GM23338 (cell line): ENCODE results near the gene CALML3. TPM values are rescaled to one million over a fixed set of nuclear protein-coding genes. Genes with fewer than 3 reads are reported as not detected.

Experiments used
- ATAC-seq: fragments of 200-7000 bp; cut with Tn5 transposase; 3 replicates; pipeline ENCODE4 v1.9.1; 2020
- DNase-seq: peaks from one replicate; pipeline ENCODE4 v3.0.0-alpha.2; 2015; ENCODE audit warnings: low spot score
- H2AFZ ChIP-seq: fragments of 200-600 bp; sonication (generic); 2 replicates; pipeline ENCODE4 v1.8.0; 2016; ENCODE audit warnings: antibody characterized with exemption, mild to moderate bottlenecking, moderate library complexity
- H3F3A ChIP-seq: fragments of 200-600 bp; sonication (generic); replicated peaks from 2 replicates; pipeline ENCODE4 v1.8.0; 2017; ENCODE audit warnings: antibody characterized with exemption, mixed run types, low read depth
- H3K27ac ChIP-seq: fragments of 200-600 bp; sonication (generic); 2 replicates; pipeline ENCODE4 v1.6.1; 2016; ENCODE audit warnings: low read depth
- H3K27me3 ChIP-seq: fragments of 200-600 bp; sonication (generic); 2 replicates; pipeline ENCODE4 v1.8.0; 2016; ENCODE audit warnings: mild to moderate bottlenecking, mixed run types, moderate library complexity; ENCODE audit not compliant: insufficient read depth
- H3K36me3 ChIP-seq: fragments of 200-600 bp; sonication (generic); 2 replicates; pipeline ENCODE4 v1.8.0; 2016; ENCODE audit warnings: mild to moderate bottlenecking; ENCODE audit not compliant: insufficient read depth
- H3K4me1 ChIP-seq: fragments of 200-600 bp; sonication (generic); 2 replicates; pipeline ENCODE4 v1.8.0; 2016; ENCODE audit warnings: mild to moderate bottlenecking, moderate library complexity; ENCODE audit not compliant: insufficient read depth
- H3K4me2 ChIP-seq: fragments of 200-600 bp; sonication (generic); 2 replicates; pipeline ENCODE4 v1.7.1; 2017; ENCODE audit warnings: mixed run types
- H3K4me3 ChIP-seq: fragments of 200-600 bp; sonication (generic); 2 replicates; pipeline ENCODE4 v1.6.1; 2016; ENCODE audit warnings: mixed run types
- H3K79me2 ChIP-seq: fragments of 200-600 bp; sonication (generic); replicated peaks from 2 replicates; pipeline ENCODE4 v1.8.0; 2017; ENCODE audit warnings: mild to moderate bottlenecking; ENCODE audit not compliant: insufficient read depth
- H3K9me2 ChIP-seq: fragments of 200-600 bp; sonication (generic); 2 replicates; pipeline ENCODE4 v1.8.0; 2017; ENCODE audit not compliant: insufficient read depth
- H4K20me1 ChIP-seq: fragments of 200-600 bp; sonication (generic); replicated peaks from 2 replicates; pipeline ENCODE4 v1.8.0; 2017; ENCODE audit warnings: mild to moderate bottlenecking; ENCODE audit not compliant: insufficient read depth
- H3K27ac Mint-ChIP-seq: 2 replicates; pipeline ENCODE4 v1.8.0; 2020; ENCODE audit warnings: inconsistent platforms, mild to moderate bottlenecking, moderate library complexity, mixed read lengths
- H3K27me3 Mint-ChIP-seq: 3 replicates; pipeline ENCODE4 v1.8.0; 2022; ENCODE audit warnings: low read depth, mild to moderate bottlenecking, moderate library complexity, mixed read lengths, inconsistent platforms; ENCODE audit not compliant: insufficient read depth, poor library complexity
- H3K36me3 Mint-ChIP-seq: 3 replicates; pipeline ENCODE4 v1.8.0; 2021; ENCODE audit warnings: low read depth, mild to moderate bottlenecking, inconsistent platforms, moderate library complexity, mixed read lengths
- H3K4me1 Mint-ChIP-seq: 3 replicates; pipeline ENCODE4 v1.8.0; 2020; ENCODE audit warnings: mild to moderate bottlenecking, inconsistent platforms, mixed read lengths
- H3K4me3 Mint-ChIP-seq: 3 replicates; pipeline ENCODE4 v1.8.0; 2021; ENCODE audit warnings: moderate library complexity, mild to moderate bottlenecking, inconsistent platforms, mixed read lengths
- H3K9me3 Mint-ChIP-seq: 3 replicates; pipeline ENCODE4 v1.8.0; 2020; ENCODE audit warnings: moderate library complexity, mild to moderate bottlenecking, inconsistent platforms, mixed read lengths
- CREB1 ChIP-seq: fragments of 250-450 bp; sonication (Bioruptor Pico); IDR thresholded peaks from 2 replicates; pipeline ENCODE4 v1.5.0; 2020; ENCODE audit warnings: low read depth, mild to moderate bottlenecking, moderate library complexity
- CTCF ChIP-seq, 2 experiments: fragments of 200-600 bp in 1 of 2; sonication (generic) in 1 of 2; conservative IDR thresholded peaks; 2 replicates each; pipeline versions ENCODE4 v1.5.1 to v1.6.1; 2016 to 2017; ENCODE audit warnings: antibody characterized with exemption in 2 of 2, low read depth in 2 of 2, mild to moderate bottlenecking in 2 of 2, moderate library complexity in 1 of 2
- ETS1 ChIP-seq: IDR thresholded peaks from 2 replicates; pipeline ENCODE4 v1.6.1; 2016; ENCODE audit warnings: antibody characterized with exemption
- EZH2 ChIP-seq: fragments of 200-600 bp; sonication (generic); IDR thresholded peaks from one replicate; pipeline ENCODE4 v1.8.0; 2017; ENCODE audit warnings: antibody characterized with exemption, mild to moderate bottlenecking, low read depth; ENCODE audit not compliant: unreplicated experiment
- EZH2phosphoT487 ChIP-seq: fragments of 200-600 bp; sonication (generic); IDR thresholded peaks from one replicate; pipeline ENCODE4 v1.8.1; 2018; ENCODE audit warnings: antibody characterized with exemption; ENCODE audit not compliant: unreplicated experiment
- JUNB ChIP-seq: IDR thresholded peaks from one replicate; pipeline ENCODE4 v1.6.1; 2016; ENCODE audit warnings: antibody characterized with exemption; ENCODE audit not compliant: unreplicated experiment
- NANOG ChIP-seq: IDR thresholded peaks from 2 replicates; pipeline ENCODE4 v1.6.1; 2016; ENCODE audit warnings: antibody characterized with exemption, borderline replicate concordance
- POLR2AphosphoS5 ChIP-seq: IDR thresholded peaks from 2 replicates; pipeline ENCODE4 v1.6.1; 2016; ENCODE audit warnings: antibody characterized with exemption, low read depth
- REST ChIP-seq: IDR thresholded peaks from one replicate; pipeline ENCODE4 v1.6.1; 2018; ENCODE audit warnings: antibody characterized with exemption; ENCODE audit not compliant: unreplicated experiment
- STAT1 ChIP-seq: IDR thresholded peaks from one replicate; pipeline ENCODE4 v1.6.1; 2016; ENCODE audit warnings: antibody characterized with exemption; ENCODE audit not compliant: unreplicated experiment
- ZNF114 ChIP-seq: fragments of 250-450 bp; sonication (Bioruptor Pico); IDR thresholded peaks from 2 replicates; pipeline ENCODE4 v1.5.0; 2020; ENCODE audit warnings: mild to moderate bottlenecking, moderate library complexity
- ZNF331 ChIP-seq: fragments of 250-450 bp; sonication (Bioruptor Pico); IDR thresholded peaks from 2 replicates; pipeline ENCODE4 v1.5.0; 2020; ENCODE audit warnings: low read depth, mild to moderate bottlenecking, moderate library complexity
- ZNF462 ChIP-seq: fragments of 250-450 bp; sonication (Bioruptor Pico); IDR thresholded peaks from 2 replicates; pipeline ENCODE4 v1.5.0; 2020; ENCODE audit warnings: mild to moderate bottlenecking, moderate library complexity
- polyA plus RNA-seq: library from polyadenylated mRNA; unstranded; fragments of >200 nt; fragmentation: Nextera tagmentation; extraction: Ambion mirVana; gene quantifications from 2 replicates; pipeline ENCODE4 v1.2.1, GENCODE V29; 2016
- total RNA-seq: library from RNA; depleted of rRNA; stranded (reverse); fragments of >200 nt; shearing (Covaris generic); gene quantifications from 2 replicates; pipeline ENCODE4 v1.2.3, GENCODE V29; 2014

CALML3 gene
- total and polyA plus RNA-seq, 2 experiments from 2014 or later = not detected

GRCh38 chr10:5536486-5537081, 11.8 kb downstream of the CALML3 start:
- H3K27me3 ChIP-seq = no peaks in the 10 kb centered on the region
- no peaks in the 10 kb centered on the region for H3K79me2 ChIP-seq
- no peaks in the 10 kb centered on the region for H3K9me2 ChIP-seq
- no peak overlapping the region for H3K27ac ChIP-seq
- H3K4me3 ChIP-seq = no peak overlapping the region
- H3K9me3 Mint-ChIP-seq = 0 out of 3 replicates have a peak, but pooled peaks cover 5% of the 10 kb centered on the region
- no peaks in the 10 kb centered on the region for H3K4me1 ChIP-seq
- H3K36me3 ChIP-seq = no peaks in the 10 kb centered on the region; the same call in 1 of the 2 replicates
- H2AFZ ChIP-seq = no peak overlapping the region
- H3K4me3 Mint-ChIP-seq = no peak overlapping the region
- H3K4me1 Mint-ChIP-seq = peaks cover 3% of the 10 kb centered on the region
- H3K4me2 ChIP-seq = no peak overlapping the region
- no peak for DNase-seq
- ATAC-seq = no peak
- H3K27me3 Mint-ChIP-seq = peaks cover 9% of the 10 kb centered on the region
- no peak for TF ChIP-seq EZH2phosphoT487
- TF ChIP-seq CREB1 (CRISPR knock-in tag) = no peak
- no peak for TF ChIP-seq ETS1
- TF ChIP-seq JUNB = no peak
- TF ChIP-seq ZNF331 (CRISPR knock-in tag) = no peak
- TF ChIP-seq REST = no peak
- TF ChIP-seq EZH2 = no peak
- TF ChIP-seq STAT1 = no peak
- no peak for TF ChIP-seq POLR2AphosphoS5
- no peak for TF ChIP-seq CTCF (conservative IDR thresholded peaks at IDR 0.05; ENCODE audit: low read depth in 2 of 2)
- TF ChIP-seq ZNF114 (CRISPR knock-in tag) = no peak
- no peak for TF ChIP-seq NANOG
- TF ChIP-seq ZNF462 (CRISPR knock-in tag) = no peak
- H3K27ac Mint-ChIP-seq = no peak overlapping the region
- no peaks in the 10 kb centered on the region for H4K20me1 ChIP-seq
- no peaks in the 10 kb centered on the region for H3F3A ChIP-seq
- no peaks in the 10 kb centered on the region; the same call in 2 of the 3 replicates for H3K36me3 Mint-ChIP-seq
